Measurements from ENCODE around the gene RIT2. TPM values are rescaled to one million over a fixed set of nuclear protein-coding genes. Genes with fewer than 3 reads are reported as not detected.

RIT2 gene
- total RNA-seq, 1 donor from 2014 or later = not detected

DNA sequence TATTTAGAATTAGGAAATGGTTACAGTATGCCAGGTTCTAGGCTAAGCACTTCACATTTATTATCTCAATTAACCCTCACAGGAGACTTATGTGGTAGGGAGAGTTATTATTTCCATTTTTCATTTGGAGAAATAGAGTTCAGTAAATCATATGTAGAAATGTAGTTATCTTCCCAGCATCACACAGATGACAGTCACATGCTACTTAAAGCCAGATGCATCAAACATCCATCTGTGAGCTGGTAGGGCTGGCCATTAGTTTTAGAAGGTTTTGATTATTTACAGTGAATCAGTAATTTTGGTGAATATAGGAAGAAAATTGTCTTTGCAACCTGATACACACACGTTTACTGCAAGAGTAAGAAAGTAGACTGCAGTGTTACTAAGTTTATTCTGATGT is 97.9 kb downstream of the RIT2 start:
- DNase-seq (ENCODE audit: low spot score) = no peak

DNA sequence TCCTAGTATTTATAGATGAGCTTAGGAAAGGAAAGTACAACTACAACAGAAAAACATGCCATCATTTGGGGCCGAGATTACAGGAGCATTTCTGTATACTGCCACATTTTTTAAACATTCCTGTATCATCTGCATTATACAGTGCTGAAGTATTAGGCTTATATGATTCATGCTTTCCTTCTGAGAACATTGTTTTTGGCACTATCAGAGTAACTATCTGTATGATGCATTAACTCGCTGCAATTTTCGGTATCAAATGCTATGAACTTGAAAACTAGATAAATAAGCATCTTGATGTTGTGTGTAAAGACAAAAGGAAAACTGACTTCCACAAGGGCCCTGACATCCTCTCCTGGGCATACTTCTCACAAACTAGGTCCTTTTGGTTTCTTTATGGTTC is 102.0 kb downstream of the RIT2 start:
- DNase-seq (ENCODE audit: low spot score) = no peak

DNA sequence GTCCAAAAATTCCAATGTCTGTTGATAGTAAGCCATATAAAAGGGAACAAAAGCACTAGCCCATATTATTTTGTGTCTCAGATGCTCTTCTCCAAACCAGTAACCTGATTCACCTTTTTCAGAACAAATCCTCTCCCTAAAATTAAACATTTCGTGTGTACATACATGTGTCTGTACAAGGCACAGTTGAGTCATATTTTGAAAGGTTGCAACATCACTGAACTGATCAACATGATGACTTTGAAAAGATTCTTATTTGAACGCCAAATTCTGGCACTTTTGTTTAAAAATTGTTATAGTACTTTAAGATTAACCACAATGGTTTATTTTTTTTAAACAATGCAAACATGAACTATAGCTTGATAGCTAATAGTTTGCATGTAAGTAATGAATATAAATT is 102.5 kb downstream of the RIT2 start:
- no peak for DNase-seq (ENCODE audit: low spot score)

DNA sequence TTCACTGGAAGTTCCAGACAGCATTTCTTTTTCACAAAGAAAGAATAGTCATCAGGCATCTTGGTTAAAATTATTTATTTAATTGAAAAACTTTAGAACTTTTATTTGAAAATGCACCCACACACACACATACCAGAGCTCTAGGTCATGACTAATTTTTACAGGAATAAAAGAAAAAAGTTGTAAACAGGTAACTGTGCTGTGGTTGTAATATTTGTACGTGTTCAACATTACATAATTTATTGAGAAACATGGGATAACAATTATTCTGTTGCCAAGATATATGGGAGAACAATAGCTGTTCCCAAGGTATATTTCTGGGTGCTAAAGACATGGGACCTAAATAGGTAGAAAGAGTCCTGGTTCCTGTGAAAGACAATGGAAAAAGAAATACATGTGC is 104.9 kb downstream of the RIT2 start:
- DNase-seq (ENCODE audit: low spot score) = no peak

DNA sequence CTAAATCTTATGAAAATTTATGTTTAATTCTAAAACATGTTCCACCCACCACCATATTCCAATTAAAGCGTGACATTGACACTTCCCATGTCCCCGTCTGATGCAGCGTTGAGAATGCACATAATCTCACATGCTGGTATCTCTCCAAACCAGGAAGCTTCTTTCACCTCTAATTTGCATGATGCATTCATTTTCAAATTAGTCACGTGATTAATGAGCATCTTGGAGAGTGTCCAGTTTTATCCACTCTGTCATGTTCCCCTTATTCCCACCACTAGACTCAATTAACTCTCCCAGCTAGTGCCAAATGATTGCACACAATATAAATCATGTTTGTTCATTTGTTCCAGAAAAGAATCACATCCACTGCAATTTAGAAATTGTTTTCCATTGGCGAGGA is 105.8 kb downstream of the RIT2 start:
- DNase-seq (ENCODE audit: low spot score) = no peak

DNA sequence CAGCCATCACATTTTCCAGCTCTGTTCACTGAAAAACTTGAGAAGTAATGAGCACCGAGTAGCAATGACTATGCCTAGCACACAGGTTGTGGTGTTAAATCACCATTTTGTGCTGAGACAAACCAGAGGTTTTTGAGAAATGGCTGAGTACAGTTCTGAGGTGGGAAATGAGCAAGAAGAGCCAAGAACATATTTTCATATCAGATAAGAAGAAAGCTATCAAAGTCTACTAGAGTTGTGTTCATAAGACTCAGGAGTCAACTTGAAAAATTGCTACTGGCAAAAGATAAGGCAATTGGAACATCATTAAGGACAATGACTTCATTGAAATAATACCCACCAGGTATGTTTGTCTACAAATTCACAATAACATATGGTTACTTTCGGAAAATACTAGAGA is 108.1 kb downstream of the RIT2 start:
- no peak for DNase-seq (ENCODE audit: low spot score)

DNA sequence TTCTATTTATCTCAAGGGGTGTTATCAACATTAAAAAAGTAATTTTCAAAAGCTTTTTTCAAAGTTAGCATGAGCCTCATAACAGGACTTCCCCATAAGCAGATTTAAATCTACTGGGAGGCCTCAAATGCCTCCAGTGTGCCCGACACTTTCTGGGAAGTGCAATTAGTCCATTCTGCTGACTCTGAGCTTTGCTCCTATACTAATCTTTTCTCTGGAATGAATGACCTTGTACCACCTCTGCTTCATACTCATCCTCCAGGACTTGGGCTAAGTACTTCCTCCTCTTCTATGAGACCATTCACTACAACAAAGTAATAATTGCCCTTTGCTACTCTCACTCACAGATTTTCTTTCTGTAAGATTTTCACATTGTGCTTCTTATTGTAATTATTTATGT is 111.1 kb downstream of the RIT2 start:
- DNase-seq (ENCODE audit: low spot score) = no peak

DNA sequence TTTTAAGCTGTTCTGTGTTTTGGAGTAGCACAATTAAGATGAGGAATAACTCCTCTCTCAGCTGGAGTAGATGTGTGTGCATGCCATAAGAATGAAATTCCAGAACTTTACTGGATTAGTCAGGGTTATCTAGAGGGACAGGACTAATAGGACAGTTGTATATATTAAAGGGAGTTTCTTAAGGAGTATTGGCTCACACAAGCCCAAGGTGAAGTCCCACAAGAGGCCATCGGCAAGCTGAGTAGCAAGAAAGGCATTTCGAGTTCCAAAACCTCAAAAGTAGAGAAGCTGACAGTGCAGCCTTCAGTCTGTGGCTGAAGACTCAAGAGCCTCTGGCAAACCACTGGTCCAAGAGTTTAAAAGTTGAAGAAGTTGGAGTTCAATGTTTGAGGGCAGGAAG is 113.7 kb downstream of the RIT2 start:
- DNase-seq (ENCODE audit: low spot score) = no peak

DNA sequence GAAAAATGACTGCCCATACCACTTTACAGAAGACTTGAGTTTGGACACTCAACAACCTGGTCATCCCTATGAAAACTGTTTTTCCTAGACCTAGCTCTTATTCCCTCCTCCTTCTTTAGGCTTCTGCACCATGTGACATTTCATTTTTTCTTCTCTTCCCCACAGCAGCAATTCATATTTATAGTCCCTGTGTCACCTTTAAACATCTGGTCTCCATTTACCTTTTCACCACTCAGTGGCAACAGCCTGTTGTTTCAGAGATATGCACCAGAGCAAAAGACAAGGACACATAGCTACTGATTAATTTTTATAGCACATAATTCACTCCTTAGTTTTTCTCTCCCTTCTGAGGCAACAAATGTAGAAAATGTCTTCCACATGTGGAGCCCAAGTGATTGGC is 118.7 kb downstream of the RIT2 start:
- DNase-seq (ENCODE audit: low spot score) = no peak

DNA sequence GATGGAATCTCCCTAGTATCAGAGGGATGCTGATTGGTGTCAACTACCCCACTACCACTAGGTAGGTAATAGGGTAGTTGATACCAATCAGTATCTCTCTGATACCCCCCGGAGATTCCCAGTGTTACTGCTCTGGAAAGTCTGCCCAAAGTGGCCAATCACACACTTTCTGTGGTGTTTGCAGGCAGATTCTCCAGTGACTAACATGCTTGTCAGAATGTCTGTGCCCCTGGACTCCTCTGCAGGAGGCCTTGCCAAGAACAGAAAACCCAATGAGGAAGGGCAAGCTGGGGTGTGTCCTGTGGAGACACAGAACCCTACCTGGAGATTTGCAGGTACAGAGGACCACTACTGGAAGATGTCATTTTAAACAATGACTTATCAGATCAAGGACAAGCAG is 135.1 kb downstream of the RIT2 start:
- DNase-seq (ENCODE audit: low spot score) = no peak

DNA sequence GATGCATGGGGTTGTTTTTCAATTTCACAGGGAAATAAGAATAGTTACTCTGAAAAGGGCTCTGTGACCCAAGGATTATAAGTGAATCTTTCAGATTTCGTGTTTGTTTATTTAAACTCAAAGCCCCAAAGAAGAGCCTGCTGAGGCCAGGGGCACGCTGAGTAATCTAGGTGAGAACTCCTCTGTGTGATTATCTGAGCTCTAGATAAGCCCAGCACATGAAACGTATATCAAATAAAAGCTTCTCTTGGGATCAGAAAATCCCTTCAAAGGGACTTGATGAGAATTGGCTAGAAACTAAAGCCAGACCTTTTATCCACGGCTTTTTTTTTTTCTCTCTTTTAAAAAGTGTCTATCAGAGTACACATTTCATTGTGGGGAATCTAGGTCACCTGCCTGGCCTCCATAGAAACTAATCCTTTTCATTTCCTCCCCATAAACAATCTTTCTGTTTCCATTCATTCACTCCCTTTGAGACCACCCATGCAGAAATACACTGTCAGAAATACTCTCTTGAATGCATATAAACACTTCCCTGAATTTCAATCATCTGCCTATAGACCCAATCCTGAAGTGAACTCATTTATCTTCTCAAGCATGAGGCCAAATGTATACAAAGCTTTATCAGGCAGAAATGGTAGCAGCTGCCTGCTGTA is 137.4 kb downstream of the RIT2 start:
- DNase-seq (ENCODE audit: low spot score) = no peak

DNA sequence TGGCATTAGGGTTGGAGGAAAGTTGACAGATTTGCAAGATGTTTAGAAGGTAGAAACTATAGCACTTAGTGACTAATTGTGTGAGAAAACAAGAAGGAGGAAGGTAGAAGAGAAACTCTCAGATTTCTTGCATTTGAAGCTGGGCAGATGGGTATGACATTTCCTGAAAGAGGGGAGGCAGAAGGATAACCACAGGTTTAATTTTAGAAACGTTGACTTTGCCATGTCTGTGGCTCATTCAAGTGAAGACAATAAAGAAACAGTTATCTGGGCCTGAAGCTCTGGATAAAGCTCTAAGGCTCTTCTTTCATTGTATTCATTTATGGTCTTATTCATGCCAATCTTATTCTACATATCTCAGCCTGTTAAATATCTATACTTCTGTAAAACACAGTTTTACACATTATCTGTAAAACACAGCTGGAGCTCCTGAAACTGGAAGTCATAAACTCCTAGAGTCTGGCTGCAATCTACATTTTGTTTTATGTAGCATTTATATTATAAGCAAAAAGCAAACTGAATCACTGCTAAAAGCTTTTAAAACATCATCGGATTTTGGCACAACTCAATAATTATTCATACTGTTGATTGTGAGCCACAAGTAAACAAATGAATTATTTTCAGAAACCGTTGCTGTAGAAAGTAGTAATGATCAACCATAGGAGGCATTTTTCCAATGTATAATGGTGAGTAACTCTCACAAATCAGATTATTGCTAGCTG is 138.5 kb downstream of the RIT2 start:
- DNase-seq (ENCODE audit: low spot score) = no peak

DNA sequence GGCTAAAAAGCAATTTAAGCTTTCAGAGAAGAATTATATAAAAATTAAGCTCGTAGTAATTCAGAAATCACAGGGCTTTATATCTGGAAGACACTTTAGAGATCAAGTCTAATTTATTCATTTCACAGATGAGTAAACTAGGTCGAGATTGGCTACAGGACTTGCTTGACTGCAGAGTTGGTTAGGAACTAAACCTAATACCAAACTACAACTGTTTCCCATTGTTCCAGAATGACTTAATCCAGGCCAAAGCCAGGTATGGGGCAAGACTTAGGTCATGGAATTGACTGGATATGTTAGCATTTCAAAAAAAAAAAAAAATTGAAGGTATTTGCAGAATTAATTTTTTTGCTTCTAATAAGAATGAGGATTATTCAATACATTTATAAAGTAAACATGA is 146.1 kb downstream of the RIT2 start:
- no peak for DNase-seq (ENCODE audit: low spot score)

DNA sequence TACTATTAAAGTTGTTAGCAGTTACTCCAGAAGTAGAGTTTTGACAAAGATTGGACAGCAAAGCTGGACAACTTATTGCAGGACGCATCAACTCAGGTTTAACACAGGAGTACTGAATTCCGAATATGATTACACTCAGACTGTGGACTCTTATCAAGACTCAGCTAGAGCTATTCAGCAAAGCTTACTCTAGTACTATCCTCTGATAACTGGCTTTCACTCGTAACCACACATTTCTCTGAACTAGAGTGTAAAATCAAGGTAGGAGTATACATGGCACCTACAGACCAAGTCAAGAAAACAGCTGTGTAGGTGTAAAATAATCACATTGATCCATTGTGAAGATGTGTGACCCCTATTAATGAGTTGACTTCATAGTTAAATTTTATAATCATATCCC is 154.2 kb downstream of the RIT2 start:
- no peak for DNase-seq (ENCODE audit: low spot score)

DNA sequence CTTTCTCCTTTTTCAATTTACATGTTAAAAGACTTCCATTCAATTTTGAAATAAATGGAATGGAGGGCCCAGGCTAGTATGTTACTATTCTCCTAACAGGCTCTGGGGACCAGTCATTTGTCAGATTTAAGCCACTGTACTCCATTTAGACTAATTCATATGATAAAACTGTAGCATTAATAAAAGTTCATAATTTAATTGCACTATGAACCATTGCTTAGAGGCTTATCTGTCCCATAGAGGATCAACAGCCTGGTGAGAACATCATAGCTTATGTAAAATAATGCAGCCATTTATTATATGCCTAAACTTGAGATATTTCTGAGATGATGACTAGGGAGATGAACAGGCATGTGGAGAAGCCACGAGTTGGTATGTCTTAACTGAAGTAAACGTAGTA is 156.0 kb downstream of the RIT2 start:
- no peak for DNase-seq (ENCODE audit: low spot score)

DNA sequence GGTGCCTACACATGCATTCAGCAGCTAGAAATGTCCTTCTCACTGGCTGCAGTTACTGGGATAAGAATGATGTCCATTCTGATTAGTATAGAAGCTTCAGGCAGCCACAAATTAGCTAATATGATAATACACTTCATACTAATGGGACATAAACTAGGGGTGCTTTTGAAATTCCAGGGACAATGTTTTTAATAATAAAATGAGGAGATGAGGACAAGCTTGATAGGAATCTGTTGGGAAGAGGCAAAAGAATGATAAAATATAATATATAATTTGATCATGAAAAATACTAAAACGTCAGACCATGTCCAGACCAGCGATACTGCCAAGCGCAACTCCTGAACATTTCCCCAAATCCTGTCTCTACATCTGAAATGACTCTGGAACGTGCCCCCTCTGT is 157.1 kb downstream of the RIT2 start:
- DNase-seq (ENCODE audit: low spot score) = no peak

DNA sequence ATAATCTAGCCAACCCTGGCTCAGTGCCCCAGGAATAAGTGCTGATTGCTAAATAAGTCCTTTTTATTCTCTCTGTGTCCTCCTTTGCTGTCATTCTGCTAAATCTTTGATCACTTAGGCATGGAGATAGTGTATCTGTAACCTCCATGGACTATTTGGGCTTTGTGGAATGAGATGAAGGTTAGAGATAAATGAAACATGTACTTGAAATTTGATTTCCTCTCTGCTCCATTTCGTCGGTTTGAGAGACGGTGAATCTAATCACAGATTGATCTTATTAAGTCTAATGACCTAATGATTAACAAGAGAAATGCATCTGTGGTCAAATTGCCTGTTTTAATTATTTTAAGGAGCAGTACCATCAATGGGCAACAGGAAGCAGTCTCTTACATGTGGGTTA is 159.2 kb downstream of the RIT2 start:
- DNase-seq (ENCODE audit: low spot score) = no peak

DNA sequence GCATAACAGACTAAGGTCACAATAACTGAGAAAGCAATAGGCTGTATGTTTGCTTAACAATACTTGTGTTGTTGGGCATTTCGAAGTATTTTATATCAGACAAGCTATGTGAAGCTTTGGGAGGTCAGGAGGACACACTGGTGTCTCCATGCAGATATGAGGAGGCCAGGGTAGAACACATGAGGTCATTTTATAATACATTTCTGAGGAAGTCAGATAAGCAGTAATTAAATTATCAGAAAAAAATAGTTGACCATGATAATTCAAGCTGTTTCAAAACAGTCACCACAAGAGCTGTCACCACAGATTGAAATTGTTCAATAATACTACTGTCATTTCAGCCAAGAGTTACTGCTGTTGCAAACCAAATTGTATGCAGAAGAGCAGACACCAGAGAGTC is 160.6 kb downstream of the RIT2 start:
- DNase-seq (ENCODE audit: low spot score) = no peak

DNA sequence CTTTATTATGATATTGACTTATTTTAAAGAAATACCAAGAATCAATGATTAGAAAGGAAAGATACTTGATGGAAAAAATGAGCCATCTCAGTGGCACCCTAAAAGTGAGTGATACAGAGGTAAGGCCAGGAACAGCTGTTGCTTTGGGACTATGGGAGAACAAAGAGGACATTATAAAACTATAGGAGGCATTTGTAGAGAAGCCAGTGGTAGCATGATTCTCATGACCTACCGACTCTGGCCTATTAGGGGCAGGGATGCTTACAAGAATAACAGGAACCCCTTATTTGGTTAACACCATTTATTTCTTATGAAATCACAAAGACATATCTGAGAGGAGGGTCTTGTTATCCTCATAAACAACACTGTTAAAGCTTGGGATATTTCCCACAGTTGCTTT is 162.2 kb downstream of the RIT2 start:
- DNase-seq (ENCODE audit: low spot score) = no peak

DNA sequence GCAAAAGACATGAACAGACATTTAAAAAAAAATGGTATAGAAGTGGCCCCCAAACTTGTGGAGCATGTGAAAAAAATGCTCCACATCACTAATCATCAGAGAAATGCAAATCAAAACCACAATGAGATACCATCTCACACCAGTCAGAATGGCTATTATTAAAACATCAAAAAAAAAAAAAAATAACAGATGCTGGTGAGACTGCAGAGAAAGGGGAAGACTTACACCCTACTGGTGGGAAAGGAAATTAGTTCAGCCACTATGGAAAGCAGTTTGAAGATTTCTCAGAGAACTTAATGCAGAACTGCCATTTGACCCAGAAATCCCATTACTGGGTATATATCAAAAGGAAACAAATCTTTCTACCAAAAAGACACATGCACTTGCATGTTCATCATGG is 164.8 kb downstream of the RIT2 start:
- no peak for DNase-seq (ENCODE audit: low spot score)

DNA sequence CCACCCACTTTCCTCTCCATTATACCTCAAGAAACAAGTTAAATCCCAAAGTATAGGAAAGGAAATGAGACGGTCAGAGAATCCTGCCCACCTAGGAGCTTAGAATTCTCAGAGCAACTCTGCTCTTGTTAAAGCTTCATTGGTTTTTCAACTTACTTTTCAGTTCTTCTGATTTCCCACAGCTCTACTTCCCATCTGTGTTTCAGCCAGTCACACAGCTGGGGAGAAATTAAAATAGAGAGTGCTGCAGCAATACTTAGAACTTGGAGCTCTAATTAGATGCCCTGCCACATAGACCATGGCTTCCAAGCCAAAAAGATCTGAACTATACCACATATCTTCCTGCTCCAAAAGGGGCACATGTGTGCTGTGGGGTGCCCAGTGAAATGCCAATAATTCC is 166.7 kb downstream of the RIT2 start:
- no peak for DNase-seq (ENCODE audit: low spot score)

DNA sequence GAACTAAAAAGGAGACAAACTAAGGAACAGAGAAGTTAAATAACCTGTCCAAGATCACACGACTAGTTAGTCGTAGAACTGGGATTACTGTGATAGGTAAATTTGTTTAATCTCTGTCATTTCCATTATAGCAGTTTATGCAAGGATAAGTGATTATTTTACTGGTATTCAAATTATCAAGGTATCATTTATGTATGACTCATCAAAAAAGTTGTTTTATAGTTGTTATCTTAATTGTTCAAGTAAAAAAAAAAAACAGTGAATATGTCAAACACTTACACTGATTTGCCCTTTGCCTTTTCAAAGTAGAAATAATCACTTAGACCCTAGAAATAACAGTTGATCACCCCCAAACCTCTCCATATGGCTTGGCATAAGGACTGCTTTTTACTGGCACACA is 173.6 kb downstream of the RIT2 start:
- no peak for DNase-seq (ENCODE audit: low spot score)

DNA sequence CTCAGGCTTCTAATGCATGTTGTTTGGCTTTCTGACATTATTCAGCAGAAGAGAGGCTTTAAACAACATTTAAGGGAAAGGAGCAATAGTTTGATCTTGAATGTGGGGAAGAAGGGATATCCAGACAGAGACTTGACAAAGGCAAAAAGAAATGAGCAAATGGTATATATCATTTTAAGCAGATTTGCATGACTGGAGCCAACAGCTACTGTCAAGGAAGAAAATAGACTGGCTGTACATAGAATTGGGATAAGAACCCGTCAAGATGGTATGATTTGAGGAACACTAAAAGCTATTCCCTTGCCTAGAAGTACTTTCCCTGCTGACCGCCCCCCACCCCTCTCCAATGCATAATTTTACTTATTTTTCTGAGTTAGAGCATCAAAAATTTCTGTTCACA is 174.5 kb downstream of the RIT2 start:
- DNase-seq (ENCODE audit: low spot score) = no peak

Data from mesenteric fat pad (tissue), 1 donor.